Heart left ventricle (tissue), 16 donors: ENCODE results near the gene RTTN. TPM values are rescaled to one million over a fixed set of nuclear protein-coding genes. Genes with fewer than 3 reads are reported as not detected.
"Not testable (repeated sequence)": the region's sequence is repeated elsewhere in the genome, so short reads cannot be mapped to it uniquely, and the experiment has no call there.

Experiments used
- ATAC-seq, 4 donors: fragments of 200-7000 bp; cut with Tn5 transposase; one replicate each; pipeline ENCODE4 v1.9.1; 2020 to 2022; ENCODE audit warnings: moderate library complexity in 4 of 4, mild to moderate bottlenecking in 3 of 4, moderate number of reproducible peaks in 1 of 4
- DNase-seq, 5 donors: peaks; one replicate each; pipeline ENCODE4 v3.0.0-alpha.2; 2020
- H3K27ac ChIP-seq, 12 donors: fragments of 200-600 bp; sonication (generic) in 4 of 12; one replicate each; pipeline versions ENCODE4 v1.5.0 to v1.8.0; 2016 to 2022; ENCODE audit warnings: mild to moderate bottlenecking in 2 of 12
- H3K27me3 ChIP-seq, 9 donors: fragments of 200-600 bp; sonication (generic) in 2 of 9; one replicate each; pipeline versions ENCODE4 v1.5.1 to v1.8.0; 2016 to 2022; ENCODE audit warnings: mild to moderate bottlenecking in 3 of 9
- H3K36me3 ChIP-seq, 9 donors: fragments of 200-600 bp; sonication (generic) in 2 of 9; one replicate each; pipeline versions ENCODE4 v1.5.0 to v1.8.0; 2018 to 2022; ENCODE audit warnings: mild to moderate bottlenecking in 2 of 9
- H3K4me1 ChIP-seq, 12 donors: fragments of 200-600 bp; sonication (generic) in 4 of 12; one replicate each; pipeline versions ENCODE4 v1.5.0 to v1.8.0; 2016 to 2022; ENCODE audit warnings: mild to moderate bottlenecking in 3 of 12
- H3K4me3 ChIP-seq, 12 donors: fragments of 200-600 bp; sonication (generic) in 4 of 12; one replicate each; pipeline versions ENCODE4 v1.5.0 to v1.8.0; 2017 to 2022; ENCODE audit warnings: mild to moderate bottlenecking in 9 of 12, moderate library complexity in 4 of 12
- H3K9me3 ChIP-seq, 12 donors: fragments of 200-600 bp; sonication (generic) in 4 of 12; one replicate each; pipeline versions ENCODE4 v1.5.0 to v1.8.0; 2016 to 2022; ENCODE audit warnings: mild to moderate bottlenecking in 1 of 12
- POLR2A ChIP-seq, 2 donors: fragments of 450-650 bp; IDR thresholded peaks; one replicate each; pipeline ENCODE4 v1.6.1; 2017; ENCODE audit warnings: antibody characterized with exemption in 2 of 2, mild to moderate bottlenecking in 2 of 2, moderate library complexity in 2 of 2
- WGBS, 4 donors: extraction: QIAGEN DNeasy Blood & Tissue Kit in 2 of 4; methylation state at CpG; one replicate each; pipeline versions ENCODE4 v1.1.5 to v1.1.7; 2013 to 2018; 5-methylcytosine and 5-hydroxymethylcytosine counted together
- intact Hi-C, 10 donors: fragments of 100-400 bp; cut with DNase I; formaldehyde crosslinking; loops; one replicate each; pipeline versions ENCODE4 v1.11.1 to v1.14.2; 2022
- polyA plus RNA-seq, 2 donors: library from polyadenylated mRNA; stranded (reverse); fragments of 200-250 nt; gene quantifications; one replicate each; pipeline ENCODE4 v1.2.3, GENCODE V29; 2013
- total RNA-seq, 9 donors: library from RNA; depleted of rRNA in 2 of 9; stranded (reverse); fragments of >200 nt in 2 of 9; fragmentation: NEBNext Ultra II Directional in 3 of 9; extraction: Animal tissue kit (Norgen Biotek cat#: 25700) in 3 of 9; gene quantifications; one replicate each; pipeline versions ENCODE4 v1.1.0 to v1.2.4, GENCODE V29; 2016 to 2023
- TF ChIP-seq, protein P1 (sequence below), 12 donors: fragments of 200-600 bp; sonication (generic) in 4 of 12; IDR thresholded peaks; one replicate each; pipeline versions ENCODE4 v1.5.0 to v1.8.0; 2018 to 2022; ENCODE audit warnings: antibody characterized with exemption in 12 of 12, mild to moderate bottlenecking in 5 of 12
- donor health status: ischemic (EF 13 %, LVEDD 7.1; RV severe dilation, severe dysfunction).
- donor health status: healthy with polysubstance abuse.
- donor health status: DM: no; HTN: yes; CAD: no.
- donor health status: DM: no; HTN: no; CAD: no.
- donor health status: ischemic (EF 25% LVEDD 6.9; RV normal size, moderate dysfunction).
- donor health status: ischemic (EF 25% LVEDD 5.7; RV mildly dilated, moderate dysfunction).
- donor health status: healthy.
- donor health status: DM: yes; HTN: yes; CAD: no.
- donor health status: ischemic (EF 35%, LVEDD 5.7; RV mildly dilated, moderate dysfunction).
- donor health status: nonischemic (EF 11% LVEDD 7.7; RV severe dilation, severe dysfunction).
- donor health status: DM: yes; HTN: yes; CAD: no.
- donor health status: PGD.
- donor health status: ischemic (EF 29% LVEDD 5.4; RV normal size, mild dysfunction).
- donor health status: nonischemic (EF 23%, LVEDD 6.1; RV moderate dilation, normal function).

RTTN gene
- total and polyA plus RNA-seq, 11 donors, result 5.8 to 14.3 (median 8.1) TPM

DNA sequence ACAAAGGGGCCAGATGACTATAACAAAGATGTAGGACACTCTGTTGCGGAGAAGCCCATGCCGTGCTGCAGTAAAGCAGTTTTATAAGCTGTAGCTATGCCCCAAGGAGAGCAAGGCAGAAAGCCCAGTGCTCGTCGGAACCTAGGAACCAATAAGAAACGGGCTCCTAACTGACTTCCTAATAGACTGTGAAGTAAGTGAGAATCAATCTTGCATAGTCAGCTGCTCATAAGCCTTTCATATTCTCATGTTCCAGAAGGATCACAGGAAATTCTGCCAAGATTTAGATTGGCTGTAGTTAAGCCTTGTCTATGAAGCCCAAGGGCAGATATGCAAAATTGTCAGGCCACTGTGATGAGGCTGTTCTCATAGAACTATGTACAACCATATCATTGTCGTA is 98.4 kb downstream of the RTTN start:
- no peak overlapping the region for H3K4me3 ChIP-seq
- H3K9me3 ChIP-seq, result no peaks in the 10 kb centered on the region
- H3K27me3 ChIP-seq, result no peaks in the 10 kb centered on the region
- H3K4me1 ChIP-seq, result no peaks in the 10 kb centered on the region
- ATAC-seq (no peak), DNase-seq (no peak)
- TF ChIP-seq POLR2A (IDR thresholded peaks at IDR 0.05), result no peak
- TF ChIP-seq, protein P1, sequence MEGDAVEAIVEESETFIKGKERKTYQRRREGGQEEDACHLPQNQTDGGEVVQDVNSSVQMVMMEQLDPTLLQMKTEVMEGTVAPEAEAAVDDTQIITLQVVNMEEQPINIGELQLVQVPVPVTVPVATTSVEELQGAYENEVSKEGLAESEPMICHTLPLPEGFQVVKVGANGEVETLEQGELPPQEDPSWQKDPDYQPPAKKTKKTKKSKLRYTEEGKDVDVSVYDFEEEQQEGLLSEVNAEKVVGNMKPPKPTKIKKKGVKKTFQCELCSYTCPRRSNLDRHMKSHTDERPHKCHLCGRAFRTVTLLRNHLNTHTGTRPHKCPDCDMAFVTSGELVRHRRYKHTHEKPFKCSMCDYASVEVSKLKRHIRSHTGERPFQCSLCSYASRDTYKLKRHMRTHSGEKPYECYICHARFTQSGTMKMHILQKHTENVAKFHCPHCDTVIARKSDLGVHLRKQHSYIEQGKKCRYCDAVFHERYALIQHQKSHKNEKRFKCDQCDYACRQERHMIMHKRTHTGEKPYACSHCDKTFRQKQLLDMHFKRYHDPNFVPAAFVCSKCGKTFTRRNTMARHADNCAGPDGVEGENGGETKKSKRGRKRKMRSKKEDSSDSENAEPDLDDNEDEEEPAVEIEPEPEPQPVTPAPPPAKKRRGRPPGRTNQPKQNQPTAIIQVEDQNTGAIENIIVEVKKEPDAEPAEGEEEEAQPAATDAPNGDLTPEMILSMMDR (IDR thresholded peaks at IDR 0.05), result no peak
- WGBS, 4 donors, result 76 to 87% (median 82%) methylated on average over 6 of the region's 6 CpGs
- peaks cover 0 to 75% (median 27%) of the 10 kb centered on the region in 9 donors for H3K36me3 ChIP-seq
- intact Hi-C loops, result no loop called here
- no peak overlapping the region for H3K27ac ChIP-seq

DNA sequence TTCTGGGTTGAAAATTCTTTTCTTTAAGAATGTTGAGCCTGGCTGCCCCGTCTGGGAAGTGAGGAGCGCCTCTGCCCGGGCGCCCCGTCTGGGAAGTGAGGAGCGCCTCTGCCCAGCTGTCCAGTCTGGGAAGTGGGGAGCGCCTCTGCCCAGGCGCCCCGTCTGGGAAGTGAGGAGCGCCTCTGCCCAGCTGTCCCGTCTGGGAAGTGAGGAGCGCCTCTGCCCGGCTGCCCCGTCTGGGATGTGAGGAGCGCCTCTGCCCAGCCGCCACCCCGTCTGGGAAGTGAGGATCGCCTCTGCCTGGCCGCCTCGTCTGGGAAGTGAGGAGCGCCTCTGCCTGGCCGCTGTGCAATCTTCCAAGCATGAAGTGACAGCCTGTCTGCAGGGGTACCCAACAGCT is 102.6 kb downstream of the RTTN start:
- H3K4me3 ChIP-seq, DNase-seq, ATAC-seq, H3K27me3 ChIP-seq, H3K27ac ChIP-seq, intact Hi-C loops, H3K4me1 ChIP-seq: not testable (repeated sequence)
- 94 to 97% (median 95%) methylated on average over 16 to 22 of the region's 22 CpGs for WGBS, 4 donors
- Histone ChIP-seq H3K9me3 (peaks cover 0 to 19% (median 9%) of the 10 kb centered on the region in 12 donors), H3K36me3 (peaks cover 0 to 51% (median 14%) of the 10 kb centered on the region in 9 donors)

DNA sequence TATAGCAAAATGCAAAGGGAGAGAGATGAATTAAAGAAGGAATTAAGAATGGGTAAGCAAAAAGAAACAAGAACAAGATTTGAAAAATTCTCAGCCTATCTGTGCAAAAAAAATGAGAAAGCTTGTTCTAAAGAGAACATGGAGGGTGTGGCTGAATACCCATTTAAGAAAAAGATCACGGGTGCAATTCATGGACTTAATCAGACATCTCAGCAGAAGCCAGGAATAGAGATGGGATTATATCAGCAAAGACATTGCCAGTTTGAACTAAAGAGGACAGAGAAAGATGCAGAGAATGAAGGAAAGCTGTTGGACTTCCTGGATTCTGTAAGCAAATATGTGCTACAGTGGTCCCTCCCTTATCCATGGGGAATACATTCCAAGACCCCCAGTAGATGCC is 115.6 kb downstream of the RTTN start:
- H3K27ac ChIP-seq, result no peak overlapping the region
- no peaks in the 10 kb centered on the region for H3K27me3 ChIP-seq
- DNase-seq (no peak), ATAC-seq (no peak)
- no peak overlapping the region for H3K4me3 ChIP-seq
- H3K4me1 ChIP-seq, result peaks cover 0 to 4% (median 0%) of the 10 kb centered on the region in 12 donors
- H3K9me3 ChIP-seq, result peaks cover 0 to 7% (median 0%) of the 10 kb centered on the region in 12 donors
- WGBS, 4 donors, result 69 to 79% (median 71%) methylated on average over 1 of the region's 1 CpG
- intact Hi-C loops, result loop anchor here in 9 of 10 donors (5.0 to 10.0 kb wide), 7 partner anchors 453 to 1245 kb away; no protein-coding TSS in a partner anchor
- H3K36me3 ChIP-seq, result peaks cover 0 to 55% (median 9%) of the 10 kb centered on the region in 9 donors
- TF ChIP-seq, protein P1 (IDR thresholded peaks at IDR 0.05), result no peak
- no peak for TF ChIP-seq POLR2A (IDR thresholded peaks at IDR 0.05)

DNA sequence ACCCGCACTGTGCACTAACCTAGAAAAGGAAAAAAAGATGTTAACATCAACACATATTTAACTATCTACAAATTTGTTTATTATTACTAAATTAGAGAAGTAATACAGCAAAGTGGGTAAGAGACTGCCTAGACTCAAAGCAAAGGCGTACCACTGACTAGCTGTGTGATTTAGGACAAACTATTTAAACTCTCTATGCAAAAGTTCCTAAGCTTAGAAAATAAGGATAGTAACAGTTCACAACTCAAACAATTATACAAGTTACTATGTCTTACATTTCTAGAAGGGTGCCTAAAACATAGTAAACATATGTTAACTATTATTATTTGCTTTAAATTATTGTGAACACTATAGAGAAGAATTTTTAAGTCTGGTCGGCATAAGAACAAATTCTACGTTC is 119.4 kb downstream of the RTTN start:
- intact Hi-C loops, result loop anchor here in 9 of 10 donors (5.0 to 10.0 kb wide), 6 partner anchors 449 to 1241 kb away; no protein-coding TSS in a partner anchor
- 72 to 80% (median 76%) methylated on average over 4 of the region's 4 CpGs for WGBS, 4 donors
- no peak for ATAC-seq

More for the DNA sequence above, 119.4 kb downstream of the RTTN start:
- H3K9me3 ChIP-seq, result no peaks in the 10 kb centered on the region
- peaks cover 0 to 45% (median 6%) of the 10 kb centered on the region in 9 donors for H3K36me3 ChIP-seq
- TF ChIP-seq, protein P1 (IDR thresholded peaks at IDR 0.05), result no peak
- TF ChIP-seq POLR2A (IDR thresholded peaks at IDR 0.05), result no peak
- H3K4me1 ChIP-seq, result peaks cover 0 to 4% (median 0%) of the 10 kb centered on the region in 12 donors
- no peaks in the 10 kb centered on the region for H3K27me3 ChIP-seq
- no peak for DNase-seq
- H3K27ac ChIP-seq, result no peak overlapping the region
- no peak overlapping the region for H3K4me3 ChIP-seq
